HL-60 (cell line): ENCODE measurements around the gene RYR2.

Experiments
- DNase-seq, 2 experiments: peaks; one replicate each; pipeline ENCODE4 v3.0.0-alpha.2; 2010 to 2020; ENCODE audit warnings: low read depth in 1 of 2, low spot score in 1 of 2
- H3K27ac ChIP-seq: fragments of 250-450 bp; sonication (Bioruptor Pico); replicated peaks from 2 replicates; pipeline ENCODE4 v1.5.1; 2020; ENCODE audit warnings: mild to moderate bottlenecking, moderate library complexity
- H3K27me3 ChIP-seq: fragments of 250-450 bp; sonication (Bioruptor Pico); 2 replicates; pipeline ENCODE4 v1.5.1; 2021; ENCODE audit warnings: mild to moderate bottlenecking, moderate library complexity; ENCODE audit not compliant: insufficient read depth, poor library complexity, severe bottlenecking
- H3K4me3 ChIP-seq: replicated peaks from 2 replicates; pipeline ENCODE4 v1.5.1; 2011; ENCODE audit warnings: mild to moderate bottlenecking, control low read depth, low read length; ENCODE audit not compliant: insufficient read depth
- GABPA ChIP-seq: IDR thresholded peaks from 2 replicates; pipeline ENCODE4 v1.6.1; 2012; ENCODE audit warnings: low read depth
- POLR2AphosphoS5 ChIP-seq: IDR thresholded peaks from 2 replicates; pipeline ENCODE4 v1.6.1; 2012; ENCODE audit warnings: low read depth
- SPI1 ChIP-seq: IDR thresholded peaks from 2 replicates; pipeline ENCODE4 v1.6.1; 2012; ENCODE audit warnings: low read depth, mild to moderate bottlenecking, borderline replicate concordance
- TF ChIP-seq, protein P1 (sequence below): IDR thresholded peaks from 2 replicates; pipeline ENCODE4 v1.6.1; 2012; ENCODE audit warnings: low read depth; ENCODE audit not compliant: insufficient replicate concordance
- TF ChIP-seq, protein P2 (sequence below): IDR thresholded peaks from one replicate; pipeline ENCODE4 v1.5.1; 2011; ENCODE audit warnings: low read length, control low read depth, inconsistent platforms; ENCODE audit not compliant: insufficient read depth

RYR2 gene

DNA sequence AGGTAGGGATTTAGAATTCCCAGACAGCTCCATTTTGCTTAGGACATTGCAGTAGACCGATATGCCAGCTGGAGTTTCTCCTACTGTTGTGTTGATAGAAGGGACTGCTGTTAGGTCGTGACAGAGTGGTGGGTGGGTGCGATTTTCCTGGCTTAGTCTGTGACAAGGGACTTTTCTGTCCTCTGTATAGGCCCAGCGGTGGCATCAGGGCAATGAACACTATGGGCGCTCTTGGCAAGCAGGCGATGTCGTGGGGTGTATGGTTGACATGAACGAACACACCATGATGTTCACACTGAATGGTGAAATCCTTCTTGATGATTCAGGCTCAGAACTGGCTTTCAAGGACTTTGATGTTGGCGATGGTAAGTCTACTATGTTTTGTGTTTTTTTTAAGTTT, 527.0 kb downstream of the RYR2 start:
- no peaks in the 10 kb centered on the region for H3K27me3 ChIP-seq
- TF ChIP-seq, protein P1, sequence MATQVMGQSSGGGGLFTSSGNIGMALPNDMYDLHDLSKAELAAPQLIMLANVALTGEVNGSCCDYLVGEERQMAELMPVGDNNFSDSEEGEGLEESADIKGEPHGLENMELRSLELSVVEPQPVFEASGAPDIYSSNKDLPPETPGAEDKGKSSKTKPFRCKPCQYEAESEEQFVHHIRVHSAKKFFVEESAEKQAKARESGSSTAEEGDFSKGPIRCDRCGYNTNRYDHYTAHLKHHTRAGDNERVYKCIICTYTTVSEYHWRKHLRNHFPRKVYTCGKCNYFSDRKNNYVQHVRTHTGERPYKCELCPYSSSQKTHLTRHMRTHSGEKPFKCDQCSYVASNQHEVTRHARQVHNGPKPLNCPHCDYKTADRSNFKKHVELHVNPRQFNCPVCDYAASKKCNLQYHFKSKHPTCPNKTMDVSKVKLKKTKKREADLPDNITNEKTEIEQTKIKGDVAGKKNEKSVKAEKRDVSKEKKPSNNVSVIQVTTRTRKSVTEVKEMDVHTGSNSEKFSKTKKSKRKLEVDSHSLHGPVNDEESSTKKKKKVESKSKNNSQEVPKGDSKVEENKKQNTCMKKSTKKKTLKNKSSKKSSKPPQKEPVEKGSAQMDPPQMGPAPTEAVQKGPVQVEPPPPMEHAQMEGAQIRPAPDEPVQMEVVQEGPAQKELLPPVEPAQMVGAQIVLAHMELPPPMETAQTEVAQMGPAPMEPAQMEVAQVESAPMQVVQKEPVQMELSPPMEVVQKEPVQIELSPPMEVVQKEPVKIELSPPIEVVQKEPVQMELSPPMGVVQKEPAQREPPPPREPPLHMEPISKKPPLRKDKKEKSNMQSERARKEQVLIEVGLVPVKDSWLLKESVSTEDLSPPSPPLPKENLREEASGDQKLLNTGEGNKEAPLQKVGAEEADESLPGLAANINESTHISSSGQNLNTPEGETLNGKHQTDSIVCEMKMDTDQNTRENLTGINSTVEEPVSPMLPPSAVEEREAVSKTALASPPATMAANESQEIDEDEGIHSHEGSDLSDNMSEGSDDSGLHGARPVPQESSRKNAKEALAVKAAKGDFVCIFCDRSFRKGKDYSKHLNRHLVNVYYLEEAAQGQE, result no peak
- TF ChIP-seq, protein P2, sequence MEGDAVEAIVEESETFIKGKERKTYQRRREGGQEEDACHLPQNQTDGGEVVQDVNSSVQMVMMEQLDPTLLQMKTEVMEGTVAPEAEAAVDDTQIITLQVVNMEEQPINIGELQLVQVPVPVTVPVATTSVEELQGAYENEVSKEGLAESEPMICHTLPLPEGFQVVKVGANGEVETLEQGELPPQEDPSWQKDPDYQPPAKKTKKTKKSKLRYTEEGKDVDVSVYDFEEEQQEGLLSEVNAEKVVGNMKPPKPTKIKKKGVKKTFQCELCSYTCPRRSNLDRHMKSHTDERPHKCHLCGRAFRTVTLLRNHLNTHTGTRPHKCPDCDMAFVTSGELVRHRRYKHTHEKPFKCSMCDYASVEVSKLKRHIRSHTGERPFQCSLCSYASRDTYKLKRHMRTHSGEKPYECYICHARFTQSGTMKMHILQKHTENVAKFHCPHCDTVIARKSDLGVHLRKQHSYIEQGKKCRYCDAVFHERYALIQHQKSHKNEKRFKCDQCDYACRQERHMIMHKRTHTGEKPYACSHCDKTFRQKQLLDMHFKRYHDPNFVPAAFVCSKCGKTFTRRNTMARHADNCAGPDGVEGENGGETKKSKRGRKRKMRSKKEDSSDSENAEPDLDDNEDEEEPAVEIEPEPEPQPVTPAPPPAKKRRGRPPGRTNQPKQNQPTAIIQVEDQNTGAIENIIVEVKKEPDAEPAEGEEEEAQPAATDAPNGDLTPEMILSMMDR, result no peak
- TF ChIP-seq GABPA (no peak), SPI1 (no peak), POLR2AphosphoS5 (no peak)
- no peak for DNase-seq
- no peak overlapping the region for H3K27ac ChIP-seq
- no peak overlapping the region for H3K4me3 ChIP-seq

DNA sequence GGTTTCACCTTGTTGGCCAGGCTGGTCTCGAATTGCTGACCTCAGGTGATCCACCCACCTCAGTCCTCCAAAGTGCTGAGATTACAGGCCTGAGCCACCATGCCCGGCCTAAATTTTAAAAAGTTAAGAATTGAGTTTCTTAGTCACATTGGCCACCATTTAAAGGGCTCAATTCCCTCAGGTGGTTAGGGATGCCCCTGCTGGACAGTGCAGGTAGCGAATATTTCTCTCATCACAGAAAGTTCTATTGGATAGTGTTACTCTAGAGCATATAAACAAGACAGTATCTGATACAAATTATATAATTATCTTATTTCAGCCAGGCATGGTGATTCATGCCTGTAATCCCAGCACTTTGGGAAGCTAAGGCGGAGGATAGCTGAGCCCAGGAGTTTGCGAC, 528.5 kb downstream of the RYR2 start:
- H3K27me3 ChIP-seq, result no peaks in the 10 kb centered on the region
- TF ChIP-seq, protein P1, result no peak
- TF ChIP-seq, protein P2, result no peak
- TF ChIP-seq POLR2AphosphoS5 (no peak), GABPA (no peak), SPI1 (no peak)
- DNase-seq, result no peak
- no peak overlapping the region for H3K27ac ChIP-seq
- no peak overlapping the region for H3K4me3 ChIP-seq

DNA sequence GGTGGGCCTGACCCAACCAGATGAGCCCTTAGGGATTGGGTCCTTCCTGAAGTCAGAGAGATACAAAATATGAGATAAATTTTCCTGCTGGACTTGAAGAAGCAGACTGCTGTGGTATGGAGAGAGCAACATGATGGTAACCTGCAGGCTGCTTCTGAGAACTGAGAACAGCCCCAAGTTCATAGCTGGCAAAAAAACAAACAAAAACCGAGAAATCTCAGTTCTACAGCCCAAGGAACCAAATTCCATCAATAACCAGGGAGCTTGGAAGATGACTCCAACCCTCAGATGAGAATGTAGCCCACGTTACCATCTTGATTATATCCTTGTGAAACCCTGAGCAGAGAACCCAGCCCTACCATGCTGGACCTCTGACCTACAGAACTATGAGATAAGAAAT, 532.6 kb downstream of the RYR2 start:
- Histone ChIP-seq H3K27ac (no peak overlapping the region), H3K27me3 (no peaks in the 10 kb centered on the region), H3K4me3 (no peak overlapping the region)
- TF ChIP-seq, protein P2, result no peak
- no peak for TF ChIP-seq POLR2AphosphoS5
- TF ChIP-seq GABPA, result no peak
- TF ChIP-seq SPI1, result no peak
- TF ChIP-seq, protein P1, result no peak
- no peak for DNase-seq
